GM12873 (cell line): ENCODE results near the gene FAAP100.

ENCODE experiments used
- CTCF ChIP-seq: IDR thresholded peaks from 2 replicates; pipeline ENCODE4 v1.5.1; 2012; ENCODE audit warnings: low read depth, mild to moderate bottlenecking, moderate library complexity, low read length, control low read depth; ENCODE audit not compliant: insufficient read depth; ENCODE audit errors: missing control alignments

Gene FAAP100

GRCh38 chr17:81543339-81543675, 8.8 kb downstream of the FAAP100 start:
- TF ChIP-seq CTCF = no peak

GRCh38 chr17:81542431-81543338, 9.5 kb downstream of the FAAP100 start:
- TF ChIP-seq CTCF = no peak

- no peak for TF ChIP-seq CTCF
These were observed 11.0 kb downstream of the FAAP100 start for GRCh38 chr17:81541123-81541522.

GRCh38 chr17:81540676-81541027, 11.5 kb downstream of the FAAP100 start:
- no peak for TF ChIP-seq CTCF

- TF ChIP-seq CTCF = no peak
These were observed 12.0 kb downstream of the FAAP100 start for GRCh38 chr17:81539961-81540675.

GRCh38 chr17:81539571-81539900, 12.6 kb downstream of the FAAP100 start:
- no peak for TF ChIP-seq CTCF

GRCh38 chr17:81538651-81539570, 13.2 kb downstream of the FAAP100 start:
- TF ChIP-seq CTCF = no peak
